Small intestine (tissue), 16 donors: ENCODE data around the gene C1orf141. TPM values are rescaled to one million over a fixed set of nuclear protein-coding genes. Genes with fewer than 3 reads are reported as not detected.

Source experiments
- DNase-seq, 2 donors: peaks; one replicate each; pipeline versions ENCODE4 v3.0.0 to v3.0.0-alpha.2; 2013
- FAIRE-seq: peaks from 2 replicates; lab custom pipeline; 2012; peaks lifted over from hg19 to GRCh38; lab: Jason Lieb, UNC
- H3K27ac ChIP-seq, 3 donors: one replicate each; pipeline ENCODE4 v1.5.1; 2013; ENCODE audit warnings: low read length in 2 of 3, mild to moderate bottlenecking in 2 of 3, control low read depth in 1 of 3, inconsistent platforms in 1 of 3, low read depth in 1 of 3, moderate library complexity in 1 of 3
- H3K27me3 ChIP-seq, 3 donors: one replicate each; pipeline ENCODE4 v1.6.1; 2013; ENCODE audit warnings: low read length in 3 of 3, inconsistent platforms in 1 of 3; ENCODE audit not compliant: control insufficient read depth in 3 of 3, insufficient read depth in 3 of 3
- H3K36me3 ChIP-seq, 3 donors: one replicate each; pipeline ENCODE4 v1.6.1; 2013; ENCODE audit warnings: low read length in 3 of 3, inconsistent platforms in 1 of 3, low read depth in 1 of 3, mild to moderate bottlenecking in 1 of 3, moderate library complexity in 1 of 3; ENCODE audit not compliant: control insufficient read depth in 3 of 3, insufficient read depth in 2 of 3
- H3K4me1 ChIP-seq, 3 donors: one replicate each; pipeline ENCODE4 v1.6.1; 2013; ENCODE audit warnings: low read length in 2 of 3, inconsistent platforms in 1 of 3, low read depth in 1 of 3, mild to moderate bottlenecking in 1 of 3, moderate library complexity in 1 of 3; ENCODE audit not compliant: control insufficient read depth in 3 of 3, insufficient read depth in 2 of 3
- H3K4me3 ChIP-seq, 3 donors: one replicate each; pipeline ENCODE4 v1.5.1; 2013; ENCODE audit warnings: low read length in 3 of 3, control low read depth in 1 of 3, inconsistent platforms in 1 of 3, low read depth in 1 of 3, mild to moderate bottlenecking in 1 of 3, moderate library complexity in 1 of 3
- H3K9me3 ChIP-seq, 2 donors: one replicate each; pipeline ENCODE4 v1.6.1; 2013; ENCODE audit warnings: low read depth in 1 of 2, low read length in 1 of 2; ENCODE audit not compliant: control insufficient read depth in 2 of 2, insufficient read depth in 1 of 2
- WGBS, 3 donors: extraction: QIAGEN DNeasy Blood & Tissue Kit; methylation state at CpG; one replicate each; pipeline ENCODE4 v1.1.7; 2013; 5-methylcytosine and 5-hydroxymethylcytosine counted together
- long read RNA-seq, 10 donors: transcript quantifications; one replicate each; lab custom pipeline, GENCODE V29; 2026
- polyA plus RNA-seq, 4 donors: library from polyadenylated mRNA; stranded (reverse) in 3 of 4; unstranded in 1 of 4; fragments of 200-250 nt in 3 of 4; fragments of 120-200 nt in 1 of 4; gene quantifications; one replicate each; pipeline versions ENCODE4 v1.2.1 to v1.2.3, GENCODE V29; 2013
- donor health status: healthy with polysubstance abuse.
- donor health status: control.
- donor health status: control.
- donor health status: Bipolar disorder and iron deficiency.
- donor health status: healthy.

The C1orf141 gene
- under 1 TPM in 1 of 4 donors, not detected in 3; 0.21 TPM for polyA plus RNA-seq
- long read RNA-seq, donor 1: 0 reads
- long read RNA-seq, donor 2: 0 reads
- long read RNA-seq, donor 3: 0 reads
- long read RNA-seq, donor 4: 0 reads
- long read RNA-seq, donor 5: 0 reads
- long read RNA-seq, donor 6: 0 reads
- long read RNA-seq, donor 7: 0 reads
- long read RNA-seq, donor 8: 0 reads
- long read RNA-seq, donor 9: 0 reads
- long read RNA-seq, donor 10: 0 reads

- Histone ChIP-seq H3K4me3 (peak within 1 kb of the TSS in 1 of 3 donors; percentile 31), H3K9me3 (no peaks in the 10 kb centered on the region), H3K4me1 (peaks cover 3 to 36% (median 7%) of the 10 kb centered on the region in 3 donors), H3K27ac (no peak within 1 kb of the TSS), H3K27me3 (peaks cover 0 to 2% (median 0%) of the 10 kb centered on the region in 3 donors), H3K36me3 (no peaks in the 10 kb centered on the region)
- DNase-seq (peak in 1 of 2 donors; percentile 23), FAIRE-seq (no peak)
- 18 to 42% (median 41%) methylated on average over 27 to 28 of the region's 28 CpGs for WGBS, 3 donors
Observed at GRCh38 chr1:67134695-67135094, at the start of gene C1orf141. TSS of gene C1orf141 (minus strand) at chr1:67134970. CDS start at chr1:67127240, 7,730 bp downstream.

- Histone ChIP-seq H3K27ac (no peak overlapping the region), H3K4me3 (no peak overlapping the region), H3K9me3 (no peaks in the 10 kb centered on the region), H3K4me1 (no peaks in the 10 kb centered on the region), H3K27me3 (no peaks in the 10 kb centered on the region), H3K36me3 (no peaks in the 10 kb centered on the region)
- 81 to 83% (median 82%) methylated on average over 3 of the region's 3 CpGs for WGBS, 3 donors
- FAIRE-seq (no peak), DNase-seq (no peak)
Observed at GRCh38 chr1:67175530-67176087, 40.8 kb upstream of the C1orf141 start.

- H3K4me1 ChIP-seq: no peaks in the 10 kb centered on the region
- FAIRE-seq: no peak
- WGBS, 3 donors: 77 to 87% (median 79%) methylated on average over 2 of the region's 2 CpGs
Observed at GRCh38 chr1:67174716-67175284, 40.0 kb upstream of the C1orf141 start.

GRCh38 chr1:67173988-67174387 is 39.2 kb upstream of the C1orf141 start:
- H3K9me3 ChIP-seq: no peaks in the 10 kb centered on the region

More at GRCh38 chr1:67174716-67175284, 40.0 kb upstream of the C1orf141 start:
- DNase-seq: no peak
- Histone ChIP-seq H3K4me3 (no peak overlapping the region), H3K9me3 (no peaks in the 10 kb centered on the region), H3K27me3 (no peaks in the 10 kb centered on the region), H3K36me3 (no peaks in the 10 kb centered on the region), H3K27ac (no peak overlapping the region)

GRCh38 chr1:67171978-67172377 is 37.2 kb upstream of the C1orf141 start:
- FAIRE-seq (no peak), DNase-seq (no peak)
- no peak overlapping the region for H3K27ac ChIP-seq
- H3K9me3 ChIP-seq: no peaks in the 10 kb centered on the region
- no peak overlapping the region for H3K4me3 ChIP-seq
- no peaks in the 10 kb centered on the region for H3K27me3 ChIP-seq
- WGBS, 3 donors: 37 to 66% (median 45%) methylated on average over 1 of the region's 1 CpG
- peaks cover 0 to 2% (median 0%) of the 10 kb centered on the region in 3 donors for H3K4me1 ChIP-seq
- no peaks in the 10 kb centered on the region for H3K36me3 ChIP-seq

More at GRCh38 chr1:67173988-67174387, 39.2 kb upstream of the C1orf141 start:
- no peaks in the 10 kb centered on the region for H3K27me3 ChIP-seq
- H3K36me3 ChIP-seq: no peaks in the 10 kb centered on the region
- no peak for FAIRE-seq
- no peak overlapping the region for H3K4me3 ChIP-seq
- H3K4me1 ChIP-seq: peaks cover 0 to 2% (median 0%) of the 10 kb centered on the region in 3 donors
- H3K27ac ChIP-seq: no peak overlapping the region
- DNase-seq: no peak

GRCh38 chr1:67171574-67171955 is 36.8 kb upstream of the C1orf141 start:
- FAIRE-seq (no peak), DNase-seq (no peak)
- no peaks in the 10 kb centered on the region for H3K9me3 ChIP-seq
- no peak overlapping the region for H3K27ac ChIP-seq
- WGBS, 3 donors: 79 to 84% (median 82%) methylated on average over 2 of the region's 2 CpGs
- no peaks in the 10 kb centered on the region for H3K27me3 ChIP-seq
- no peak overlapping the region for H3K4me3 ChIP-seq
- H3K36me3 ChIP-seq: no peaks in the 10 kb centered on the region
- H3K4me1 ChIP-seq: peaks cover 0 to 2% (median 0%) of the 10 kb centered on the region in 3 donors

- Histone ChIP-seq H3K9me3 (no peaks in the 10 kb centered on the region), H3K27ac (no peak overlapping the region), H3K27me3 (no peaks in the 10 kb centered on the region), H3K36me3 (no peaks in the 10 kb centered on the region), H3K4me1 (peaks cover 0 to 2% (median 0%) of the 10 kb centered on the region in 3 donors), H3K4me3 (no peak overlapping the region)
- WGBS, 3 donors: 78 to 82% (median 78%) methylated on average over 2 of the region's 2 CpGs
- DNase-seq (peak in 1 of 2 donors; percentile 34), FAIRE-seq (no peak)
Observed at GRCh38 chr1:67170751-67171573, 36.2 kb upstream of the C1orf141 start.

GRCh38 chr1:67169932-67170331 is 35.2 kb upstream of the C1orf141 start:
- DNase-seq: peak in 1 of 2 donors; percentile 36
- H3K36me3 ChIP-seq: no peaks in the 10 kb centered on the region
- FAIRE-seq: no peak
- H3K27me3 ChIP-seq: no peaks in the 10 kb centered on the region
- no peaks in the 10 kb centered on the region for H3K9me3 ChIP-seq
- H3K27ac ChIP-seq: no peak overlapping the region
- H3K4me3 ChIP-seq: no peak overlapping the region
- 16 to 61% (median 39%) methylated on average over 3 of the region's 3 CpGs for WGBS, 3 donors
- H3K4me1 ChIP-seq: peaks cover 0 to 2% (median 0%) of the 10 kb centered on the region in 3 donors
